ENCODE results near the gene RBM47. TPM values are rescaled to one million over a fixed set of nuclear protein-coding genes. Genes with fewer than 3 reads are reported as not detected.

The RBM47 gene
- total and polyA plus RNA-seq, 2 experiments from 2014 or later: 35.6 to 139 TPM

GRCh38 chr4:40403081-40403480 is 226.6 kb downstream of the RBM47 start:
- H3F3A ChIP-seq (replicated peaks; ENCODE audit: low read depth): no peaks in the 10 kb centered on the region
- no peaks in the 10 kb centered on the region for H4K20me1 ChIP-seq (replicated peaks; ENCODE audit: insufficient read depth)
- peaks cover 24% of the 10 kb centered on the region for H3K36me3 Mint-ChIP-seq (ENCODE audit: low read depth)
- H3K27ac ChIP-seq (ENCODE audit: low read depth): no peak overlapping the region
- H3K27me3 ChIP-seq (ENCODE audit: insufficient read depth): no peaks in the 10 kb centered on the region
- no peak overlapping the region for H3K4me3 Mint-ChIP-seq
- H3K79me2 ChIP-seq (replicated peaks; ENCODE audit: insufficient read depth): no peaks in the 10 kb centered on the region
- no peaks in the 10 kb centered on the region for H3K9me2 ChIP-seq (ENCODE audit: insufficient read depth)
- H3K9me3 Mint-ChIP-seq: peaks cover 26% of the 10 kb centered on the region
- ATAC-seq (peak; percentile 32; the same call in 1 of the 3 replicates), DNase-seq (ENCODE audit: low spot score) (no peak)
- TF ChIP-seq EZH2phosphoT487 (IDR thresholded peaks at IDR 0.05; ENCODE audit: unreplicated experiment): no peak
- no peak for TF ChIP-seq STAT1 (IDR thresholded peaks at IDR 0.05; ENCODE audit: unreplicated experiment)
- no peak for TF ChIP-seq CREB1 (CRISPR knock-in tag; IDR thresholded peaks at IDR 0.05; ENCODE audit: low read depth)
- TF ChIP-seq CTCF (conservative IDR thresholded peaks at IDR 0.05; ENCODE audit: low read depth in 2 of 2): no peak
- TF ChIP-seq JUNB (IDR thresholded peaks at IDR 0.05; ENCODE audit: unreplicated experiment): no peak
- TF ChIP-seq ETS1 (IDR thresholded peaks at IDR 0.05): no peak
- TF ChIP-seq ZNF331 (CRISPR knock-in tag; IDR thresholded peaks at IDR 0.05; ENCODE audit: low read depth): no peak
- TF ChIP-seq REST (IDR thresholded peaks at IDR 0.05; ENCODE audit: unreplicated experiment): no peak
- no peak for TF ChIP-seq NANOG (IDR thresholded peaks at IDR 0.05; ENCODE audit: borderline replicate concordance)
- no peak for TF ChIP-seq EZH2 (IDR thresholded peaks at IDR 0.05; ENCODE audit: low read depth, unreplicated experiment)
- H3K4me2 ChIP-seq: no peak overlapping the region
- peaks cover 12% of the 10 kb centered on the region for H3K27me3 Mint-ChIP-seq (ENCODE audit: insufficient read depth, low read depth, poor library complexity)
- H3K4me1 ChIP-seq (ENCODE audit: insufficient read depth): no peaks in the 10 kb centered on the region
- H3K4me3 ChIP-seq: no peak overlapping the region
- peaks cover 8% of the 10 kb centered on the region; the same call in 1 of the 3 replicates for H3K4me1 Mint-ChIP-seq
- H3K36me3 ChIP-seq (ENCODE audit: insufficient read depth): no peaks in the 10 kb centered on the region
- H3K27ac Mint-ChIP-seq: no peak overlapping the region; the same call in 1 of the 2 replicates
- H2AFZ ChIP-seq: peak overlapping the region; percentile 63; the same call in 1 of the 2 replicates

Data from GM23338 (cell line).